Gastroesophageal sphincter (tissue), 3 donors: Measurements from ENCODE around the gene KLHDC3.

Experiments used
- CTCF ChIP-seq, 4 experiments: fragments of 200-600 bp in 2 of 4; fragments of 450-650 bp in 2 of 4; sonication (generic) in 1 of 4; IDR thresholded peaks; one replicate each; pipeline ENCODE4 v1.5.1; 2017 to 2019; ENCODE audit warnings: antibody characterized with exemption in 4 of 4, mild to moderate bottlenecking in 2 of 4, moderate library complexity in 2 of 4
- POLR2AphosphoS5 ChIP-seq: sonication (generic); formaldehyde crosslinking; IDR thresholded peaks from one replicate; pipeline ENCODE4 v1.6.1; 2017; ENCODE audit warnings: antibody characterized with exemption

GRCh38 chr6:42968126-42968701 lies 45.8 kb upstream of the KLHDC3 start:
- TF ChIP-seq CTCF (IDR thresholded peaks at IDR 0.05) (no peak), POLR2AphosphoS5 (no peak)
